HG03558 (cell line): ENCODE measurements around the gene C1orf210.

Source experiments
- ATAC-seq: cut with Tn5 transposase; IDR thresholded peaks from one replicate; pipeline ENCODE4 v1.9.1; 2021; ENCODE audit warnings: moderate number of reproducible peaks; ENCODE audit not compliant: unreplicated experiment; ENCODE audit errors: extremely low read depth

The C1orf210 gene

DNA sequence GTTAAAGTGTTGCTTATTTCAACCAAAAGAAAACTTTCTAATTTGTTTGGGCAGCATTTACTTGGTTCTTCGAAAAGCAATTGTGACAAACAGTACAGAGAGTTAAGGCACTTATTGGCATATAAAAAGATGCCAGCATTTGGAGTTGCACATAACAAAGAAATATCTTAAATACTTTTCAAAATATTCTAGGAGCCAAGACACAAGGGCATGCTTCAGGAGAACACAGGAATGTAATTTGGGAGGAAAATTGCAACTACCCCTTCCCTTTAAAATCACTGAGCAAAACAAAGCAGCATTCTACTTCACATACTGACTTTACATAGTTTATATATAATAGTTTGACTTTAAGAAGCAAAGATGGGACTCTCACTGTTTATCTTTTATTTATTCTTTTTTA is 10.8 kb upstream of the C1orf210 start:
- ATAC-seq, result no peak

DNA sequence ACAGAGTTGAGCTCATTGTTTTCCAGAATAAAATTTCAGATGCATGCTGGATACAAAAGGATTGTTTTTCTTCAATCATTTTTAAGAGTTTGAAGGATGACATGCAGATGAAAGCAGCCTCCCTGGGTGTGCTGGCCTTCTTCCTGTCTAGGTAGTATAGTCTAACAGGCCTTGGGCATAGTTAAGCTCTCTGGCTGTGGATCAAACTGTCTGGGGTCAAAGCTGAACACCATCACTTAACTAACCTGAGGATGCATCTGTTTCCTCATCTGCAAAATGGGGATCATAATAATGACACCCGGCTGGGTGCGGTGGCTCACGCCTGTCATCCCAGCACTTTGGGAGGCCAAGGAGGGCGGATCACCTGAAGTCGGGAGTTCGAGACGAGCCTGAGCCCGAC is 9.4 kb upstream of the C1orf210 start:
- no peak for ATAC-seq

DNA sequence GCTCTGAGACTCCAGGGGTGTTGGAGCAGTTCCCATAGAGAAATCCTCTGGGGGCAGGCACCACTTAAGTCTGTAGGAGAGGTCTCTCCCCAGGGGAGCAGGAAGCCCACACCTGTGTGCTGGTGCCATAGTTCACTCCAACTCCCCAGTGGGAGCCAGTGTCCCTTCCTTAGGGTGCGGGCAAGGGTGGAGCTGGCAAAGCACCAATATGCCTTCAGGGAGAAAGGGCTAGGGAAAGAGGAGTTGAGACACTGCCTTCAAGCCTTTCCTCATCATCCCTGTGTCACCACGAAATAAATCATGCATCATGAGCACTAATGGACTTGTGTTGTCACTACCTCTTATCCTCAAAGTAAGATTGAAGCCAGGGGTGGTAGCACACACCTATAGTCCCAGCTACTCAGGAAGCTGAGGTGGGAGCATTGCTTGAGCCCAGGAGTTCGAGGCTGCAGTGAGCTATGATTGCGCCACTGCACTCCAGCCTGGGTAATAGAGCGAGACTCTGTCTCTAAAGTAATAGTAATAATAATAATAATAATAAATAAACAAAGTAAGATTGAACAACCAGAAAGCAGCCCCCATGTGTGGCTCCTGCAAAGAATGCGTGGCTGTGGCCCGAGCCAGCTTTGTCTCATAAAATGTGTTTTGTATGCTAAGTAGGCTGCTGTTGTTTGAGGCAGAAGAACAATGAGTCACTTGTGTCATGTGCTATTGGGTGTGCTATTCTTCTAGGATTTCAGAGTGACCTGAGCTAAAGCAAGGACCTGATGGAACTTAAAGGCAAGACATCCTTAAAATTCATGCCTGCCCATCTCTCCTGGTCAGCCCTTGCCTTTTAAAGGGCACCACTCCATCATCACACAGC is 8.7 kb upstream of the C1orf210 start:
- no peak for ATAC-seq

DNA sequence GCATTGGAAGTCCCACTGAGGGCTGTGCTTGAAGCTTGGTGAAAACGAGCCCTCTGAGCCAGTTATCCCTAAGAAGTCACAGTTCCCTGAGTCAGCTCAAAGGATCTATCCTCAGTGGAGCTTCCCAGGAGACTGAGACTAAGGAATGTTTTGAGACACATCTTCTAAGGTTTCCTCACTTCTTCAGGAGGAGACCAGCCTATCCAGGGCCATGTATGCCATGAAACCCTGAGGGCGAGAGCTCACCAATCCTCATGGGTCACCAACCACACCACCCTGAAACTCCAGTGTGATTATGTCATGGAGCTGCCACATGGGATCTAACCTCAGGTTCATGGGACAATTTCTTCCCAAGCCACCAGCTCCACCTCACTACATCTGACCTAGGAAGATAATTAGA is 7.8 kb upstream of the C1orf210 start:
- no peak for ATAC-seq

DNA sequence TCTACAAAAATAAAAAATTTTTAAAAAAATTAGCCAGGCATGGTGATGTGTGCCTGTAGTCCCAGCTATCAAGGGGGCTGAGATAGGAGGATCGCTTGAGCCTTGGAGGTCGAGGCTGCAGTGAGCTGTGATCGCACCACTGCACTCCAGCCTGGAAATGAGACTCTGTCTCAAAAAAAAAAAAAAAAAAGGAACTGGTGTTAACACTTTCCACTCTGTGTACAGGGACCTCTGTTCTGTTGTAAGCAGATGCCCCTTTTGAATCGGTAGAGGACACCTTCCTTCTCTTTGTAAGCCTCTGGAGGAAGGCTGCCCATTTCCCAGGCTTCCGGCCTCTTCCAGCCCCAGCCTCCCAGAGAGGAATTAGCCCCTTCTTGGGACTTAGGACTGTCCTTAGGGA is 7.3 kb upstream of the C1orf210 start:
- no peak for ATAC-seq

DNA sequence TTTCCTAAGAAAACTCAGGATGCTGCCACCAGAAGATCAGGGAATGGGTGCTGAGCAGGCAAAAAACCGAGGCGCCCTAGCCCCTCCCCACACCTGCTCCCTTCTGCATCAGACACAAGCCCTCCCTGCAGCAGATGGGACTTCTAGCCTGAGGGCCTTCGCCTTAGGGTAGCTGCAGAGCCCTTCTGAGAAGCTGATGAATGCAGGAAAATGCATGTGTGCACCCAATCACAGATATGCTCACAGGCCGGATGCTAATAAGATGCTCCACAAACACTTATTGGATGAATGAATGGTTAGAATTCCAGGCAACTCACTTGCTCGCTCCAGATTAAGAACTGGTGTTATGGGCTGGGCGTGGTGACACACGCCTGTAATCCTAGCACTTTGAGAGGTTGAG is 6.8 kb upstream of the C1orf210 start:
- ATAC-seq, result no peak

DNA sequence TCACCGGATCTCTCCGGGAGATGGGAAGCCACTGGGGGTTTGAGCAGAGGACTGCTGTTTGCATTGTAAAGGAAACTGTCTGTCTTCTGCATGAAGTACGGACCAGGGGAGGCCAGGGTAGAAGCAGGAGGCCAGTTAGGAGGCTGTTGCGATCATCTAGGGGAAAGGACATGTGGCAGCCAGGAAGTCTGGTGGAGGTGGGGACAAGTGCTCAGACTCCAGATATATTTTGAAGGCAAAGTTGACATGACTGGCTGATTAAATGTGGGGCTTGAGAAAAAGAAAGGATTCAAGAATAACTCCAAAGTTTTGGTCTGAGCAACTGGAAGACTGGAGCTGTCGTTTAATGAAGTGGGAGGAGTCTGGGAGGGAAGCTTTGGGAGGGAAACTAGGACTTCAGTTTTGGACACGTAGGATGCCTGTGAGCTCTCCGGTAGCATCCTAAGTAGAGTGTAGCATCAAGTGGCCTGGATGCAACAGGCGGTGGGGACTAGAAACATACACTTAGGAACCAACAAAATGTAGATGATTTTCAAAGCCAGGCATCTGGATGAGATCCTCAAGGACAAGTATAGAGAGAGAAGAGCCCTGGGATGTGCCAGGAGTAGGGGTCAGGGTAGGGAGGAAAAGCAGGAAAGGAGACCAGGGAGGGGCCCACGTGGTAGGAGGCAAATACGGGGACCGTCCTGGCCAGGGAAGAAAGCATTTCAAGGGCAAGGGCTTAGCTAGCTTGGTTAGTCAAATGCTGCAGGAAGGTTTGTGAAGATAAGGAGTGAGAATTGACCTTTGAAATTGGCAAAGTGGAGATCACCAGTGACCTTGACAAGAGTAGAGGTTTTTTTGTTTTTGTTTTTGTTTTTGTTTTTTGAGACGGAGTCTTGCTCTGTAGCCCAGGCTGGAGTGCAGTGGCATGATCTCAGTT is 3.7 kb upstream of the C1orf210 start:
- ATAC-seq, result no peak

DNA sequence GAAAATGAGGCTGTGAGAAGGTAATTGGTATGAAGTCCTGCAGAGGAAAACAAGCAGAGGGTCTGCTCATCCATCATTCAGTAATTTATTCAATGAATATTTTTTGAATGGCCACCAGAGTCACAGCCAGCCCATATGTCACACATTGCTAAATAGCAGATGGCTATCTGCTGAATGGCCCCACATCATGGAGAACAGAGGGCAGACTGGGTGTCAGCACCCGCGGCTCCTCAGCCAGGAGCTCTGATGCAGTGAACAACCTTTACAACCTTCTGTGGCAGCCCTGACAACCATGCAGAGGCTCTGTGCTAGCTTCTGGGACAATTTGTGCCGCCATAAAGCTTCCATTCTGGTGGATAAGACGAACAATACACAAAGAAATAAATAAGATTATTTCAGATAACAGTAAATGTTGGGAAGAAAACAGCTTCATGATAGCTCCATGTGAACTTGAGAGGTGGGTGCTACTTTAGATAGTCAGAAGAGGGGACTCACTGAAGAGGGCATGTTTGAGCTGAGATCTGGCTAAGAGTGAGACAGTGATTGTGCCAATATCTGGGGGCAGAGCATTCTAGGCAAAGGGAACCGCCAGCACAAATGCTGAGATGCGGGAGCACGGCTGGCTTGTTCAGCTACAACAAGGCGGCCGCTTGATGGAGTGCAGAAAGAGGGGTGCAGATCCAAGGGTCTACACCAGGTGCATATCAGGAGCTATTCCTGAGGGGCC is 2.8 kb upstream of the C1orf210 start:
- ATAC-seq, result no peak

DNA sequence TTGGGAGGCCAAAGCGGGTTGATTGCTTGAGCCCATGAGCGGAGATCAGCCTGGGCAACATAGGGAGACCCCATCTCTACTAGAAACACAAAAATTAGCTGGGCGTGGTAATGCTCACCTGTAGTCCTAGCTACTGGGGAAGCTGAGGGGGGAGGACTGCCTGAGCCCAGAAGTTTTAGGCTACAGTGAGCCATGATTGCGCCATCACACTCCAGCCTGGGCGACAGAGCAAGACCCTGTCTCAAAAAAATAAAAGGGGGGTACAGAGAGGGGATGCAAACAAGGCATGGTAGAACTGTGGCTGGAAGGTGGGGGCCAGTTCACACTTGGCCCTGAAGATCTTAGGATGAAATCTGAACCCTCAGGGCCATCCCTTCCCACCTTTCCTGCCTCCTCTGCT is 1.2 kb upstream of the C1orf210 start:
- no peak for ATAC-seq

DNA sequence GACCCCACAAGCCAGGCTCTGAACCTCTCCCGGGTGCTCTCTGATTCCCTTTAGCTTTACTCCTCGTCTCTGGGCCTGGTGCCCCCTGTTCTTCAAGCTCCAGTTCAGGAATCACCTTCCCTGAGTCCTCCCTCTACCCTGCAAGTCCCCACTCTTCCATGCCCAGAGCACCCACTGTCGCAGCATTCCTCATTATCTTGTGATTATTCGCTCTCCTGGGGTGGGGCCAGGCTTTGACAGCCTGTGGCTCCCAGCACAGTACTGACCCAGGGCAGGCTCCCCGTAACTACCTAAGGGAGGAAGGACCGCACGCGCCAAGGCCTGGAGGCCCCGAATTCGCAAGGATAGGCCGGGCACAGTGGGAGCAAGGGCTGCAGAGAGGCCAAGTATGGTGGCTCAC is 734 bp upstream of the C1orf210 start:
- no peak for ATAC-seq

DNA sequence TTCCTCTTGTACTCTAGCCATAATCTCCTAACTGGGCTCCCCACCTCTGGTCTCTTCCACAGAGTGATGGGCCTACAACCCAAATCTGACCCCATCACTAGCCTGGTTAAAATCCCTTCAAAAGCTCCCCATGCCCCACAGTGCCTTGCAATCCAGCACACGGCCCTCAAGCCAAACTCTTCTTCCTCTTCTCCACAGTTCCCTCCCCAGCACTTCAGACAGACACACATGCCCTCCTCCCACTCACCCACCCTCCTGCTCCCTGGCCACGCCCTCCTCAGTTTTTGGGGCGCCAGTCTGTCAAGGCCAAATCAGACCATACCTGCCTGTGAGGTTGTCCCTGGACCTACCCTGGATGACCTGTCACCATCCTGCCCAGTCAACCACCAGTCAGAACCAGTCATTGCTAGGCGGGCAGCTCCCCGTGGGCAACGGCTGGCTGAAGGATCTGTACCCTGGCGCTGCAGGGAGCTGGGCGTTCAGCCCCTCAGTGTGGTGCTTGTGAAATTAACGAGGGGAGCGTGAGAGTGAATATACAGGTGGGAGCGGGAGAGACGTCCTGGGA is 753 bp downstream of the C1orf210 start:
- ATAC-seq, result no peak

DNA sequence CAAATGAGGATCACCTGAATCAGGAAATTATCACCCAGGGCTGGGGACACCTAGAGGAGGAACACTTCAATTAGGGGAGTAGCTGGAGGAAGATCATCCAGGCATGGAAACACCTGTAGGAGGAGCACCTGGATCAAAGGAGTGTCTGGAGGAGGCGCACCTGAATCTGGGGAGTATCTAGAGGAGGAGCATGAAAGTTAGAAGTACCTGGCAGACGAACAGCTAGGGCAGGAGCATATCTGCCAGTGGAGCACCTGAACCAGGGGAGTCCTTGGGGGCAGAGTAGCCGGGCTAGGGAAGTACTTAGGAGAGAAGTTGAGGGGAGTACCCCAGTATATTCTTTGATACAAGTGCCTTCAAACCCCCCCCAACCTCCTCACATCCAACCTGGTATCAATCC is 1.3 kb downstream of the C1orf210 start:
- no peak for ATAC-seq

DNA sequence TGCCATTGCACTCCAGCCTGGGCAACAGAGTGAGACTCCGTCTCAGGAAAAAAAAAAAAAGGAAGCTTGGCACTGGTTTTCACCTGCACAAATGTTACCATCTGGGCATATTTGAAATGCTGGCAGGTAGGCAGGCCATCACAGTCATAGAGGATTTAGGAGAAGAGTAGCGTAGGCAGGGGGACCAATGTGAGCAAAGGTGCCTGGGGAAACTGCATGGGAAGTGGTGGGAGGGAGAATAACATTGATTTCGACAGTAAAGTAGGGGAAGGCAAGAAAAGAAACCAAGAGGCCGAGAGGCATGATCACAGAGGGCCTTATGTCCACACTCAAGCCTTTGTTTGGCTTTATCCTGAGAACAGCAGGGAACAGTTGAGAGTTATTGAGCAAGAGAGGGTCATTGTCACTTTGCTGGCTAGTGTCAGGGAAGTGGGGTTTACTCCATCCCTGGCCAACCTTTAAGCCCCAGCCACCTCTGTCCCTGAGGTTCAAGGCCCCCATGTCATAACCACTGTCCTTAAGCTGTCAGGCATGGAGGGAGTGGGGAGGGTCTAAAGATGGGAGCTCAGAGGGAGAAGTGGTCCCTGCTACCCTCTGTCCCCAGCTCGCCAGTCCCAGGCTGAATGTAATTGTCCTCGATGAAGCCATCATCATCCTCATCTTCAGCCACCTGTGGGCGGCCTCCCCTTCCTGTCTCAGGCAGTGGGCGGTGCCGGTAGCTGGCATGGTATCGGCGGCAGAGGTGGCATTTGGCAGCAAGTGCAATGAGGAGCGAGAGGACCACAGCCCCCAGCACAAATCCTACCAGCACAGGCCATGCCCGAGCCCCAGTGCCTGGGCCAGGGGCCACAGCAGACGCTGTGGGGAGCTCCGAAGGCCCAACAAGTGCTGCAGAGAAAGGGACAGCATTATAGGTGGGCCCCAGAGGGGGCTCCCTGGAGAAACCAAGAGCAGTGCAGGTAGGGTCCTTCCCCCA is 2.9 kb downstream of the C1orf210 start:
- ATAC-seq, result no peak

DNA sequence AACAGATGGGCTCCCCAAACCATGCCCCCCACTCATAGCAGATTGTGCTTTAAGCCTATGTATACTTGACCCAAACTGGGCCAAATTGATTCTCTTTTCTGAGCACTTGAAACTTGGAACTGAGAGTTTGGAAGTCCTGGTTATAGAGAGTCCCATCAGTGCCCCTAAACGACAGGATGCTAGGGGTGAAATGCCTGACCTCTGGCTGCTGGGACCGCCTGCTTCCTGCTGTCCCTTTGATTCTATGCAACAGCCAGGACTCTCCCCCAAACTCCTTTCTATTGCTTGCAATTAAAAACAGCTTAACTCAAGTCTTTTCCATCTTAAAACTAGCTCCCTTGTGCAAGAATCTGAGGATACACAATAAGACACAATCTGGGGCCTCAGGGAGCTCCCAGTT is 4.7 kb downstream of the C1orf210 start:
- no peak for ATAC-seq

DNA sequence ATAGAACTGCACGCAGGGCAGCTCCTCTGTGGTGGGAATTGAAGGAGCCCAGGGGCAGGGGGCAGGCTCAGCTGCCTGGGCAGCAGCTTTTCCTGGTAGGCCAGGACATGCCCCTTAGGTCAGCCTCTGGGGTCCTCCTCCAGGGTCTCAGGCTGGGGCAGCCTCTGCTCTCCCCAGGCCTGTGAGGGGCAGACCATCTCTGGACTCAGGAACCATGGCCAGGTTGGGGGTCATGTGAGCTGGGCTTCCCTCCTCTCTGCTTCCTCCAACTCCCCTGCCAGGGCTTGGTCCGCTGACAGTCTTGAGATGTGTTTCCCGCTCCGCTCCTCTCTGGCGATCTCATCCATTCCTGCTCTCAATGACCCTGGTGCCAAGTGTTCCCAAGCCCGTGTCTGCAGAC is 5.7 kb downstream of the C1orf210 start:
- ATAC-seq, result no peak

DNA sequence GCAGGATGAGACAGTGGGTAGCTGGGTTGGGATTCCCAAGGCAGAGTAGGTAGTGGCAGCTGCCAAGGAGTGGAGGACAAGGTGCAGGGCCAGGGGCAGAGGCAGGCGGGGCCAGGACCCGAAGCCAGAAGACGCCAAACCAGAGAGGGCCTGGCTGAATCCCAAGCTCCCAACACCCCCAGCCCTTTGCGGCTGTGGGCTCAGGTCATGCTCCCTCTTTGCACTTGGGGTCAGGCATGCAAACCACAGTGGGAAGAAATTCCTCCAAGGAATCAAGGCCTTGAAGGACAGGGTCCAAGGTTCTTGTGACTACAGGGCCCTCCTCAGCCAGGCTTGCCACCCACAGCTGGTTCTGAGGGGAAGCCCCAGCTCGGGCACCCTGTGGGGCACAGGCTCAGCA is 6.2 kb downstream of the C1orf210 start:
- no peak for ATAC-seq

DNA sequence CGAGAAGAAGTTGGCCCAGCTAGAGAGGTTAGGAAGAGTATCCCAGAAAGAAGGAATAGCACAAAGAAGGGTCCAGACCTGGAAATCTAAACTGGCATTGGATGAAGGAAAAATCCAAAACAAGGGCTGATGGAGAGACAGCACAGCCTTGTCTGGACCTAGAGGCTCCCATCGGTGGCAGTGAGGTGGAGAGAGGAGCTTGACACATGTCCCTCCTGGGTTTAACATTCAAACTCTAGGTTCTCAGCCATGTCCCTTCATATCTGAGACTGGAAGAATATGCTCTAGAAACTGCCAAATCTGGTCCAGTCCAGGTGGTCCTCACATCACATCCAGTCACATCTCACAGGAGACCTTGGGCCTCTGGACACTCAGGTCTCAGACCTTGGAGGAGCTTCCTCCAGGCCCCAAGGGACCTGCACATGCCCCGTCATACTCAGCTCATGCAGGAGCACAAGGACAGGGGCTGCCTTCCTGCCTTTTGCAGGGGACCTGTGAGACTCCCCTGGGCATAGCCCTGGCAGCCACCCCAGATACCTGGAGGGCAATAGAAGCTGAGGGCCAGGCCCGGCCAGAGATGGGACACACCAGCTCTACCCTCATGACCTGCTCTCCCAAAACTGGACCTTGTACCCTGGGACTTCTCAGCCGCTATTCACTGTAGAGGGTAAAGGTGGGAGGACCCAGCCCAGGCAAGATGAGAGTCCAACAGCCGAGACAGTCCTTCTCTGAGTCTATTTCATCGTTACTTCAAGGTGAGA is 8.1 kb downstream of the C1orf210 start:
- ATAC-seq, result no peak

DNA sequence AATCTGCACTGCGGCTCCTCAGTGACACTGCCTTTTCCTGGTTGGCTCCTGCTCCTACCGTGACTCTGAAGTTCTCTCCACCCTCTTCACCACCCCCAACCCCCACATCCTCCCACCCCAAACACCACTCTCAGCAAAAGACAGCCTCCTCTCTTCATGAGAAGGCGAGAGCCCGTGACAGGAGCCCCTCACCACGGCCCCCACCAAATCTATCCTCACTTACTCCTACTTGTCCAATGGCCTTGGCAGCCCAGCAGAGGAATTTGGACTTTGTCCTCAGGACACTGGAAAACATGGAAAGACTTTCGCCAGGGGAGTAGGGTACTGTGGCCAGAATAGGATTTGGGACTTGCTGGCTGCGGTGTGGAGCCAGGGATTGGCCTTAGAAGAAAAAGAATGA is 8.7 kb downstream of the C1orf210 start:
- no peak for ATAC-seq
